HG03565 (cell line): Measurements from ENCODE around the gene CISD3.

Source experiments
- ATAC-seq: cut with Tn5 transposase; IDR thresholded peaks from one replicate; pipeline ENCODE4 v1.9.1; 2021; ENCODE audit warnings: mild to moderate bottlenecking, moderate library complexity; ENCODE audit not compliant: unreplicated experiment

The CISD3 gene

GRCh38 chr17:38729886-38730525 is at the start of gene CISD3:
CISD3 (plus strand) TSS chr17:38730341; CDS start chr17:38730359, 18 bp downstream.
- peak; percentile 51 for ATAC-seq

GRCh38 chr17:38681096-38681495 is 49.0 kb upstream of the CISD3 start:
- ATAC-seq = no peak

GRCh38 chr17:38685491-38685890 is 44.6 kb upstream of the CISD3 start:
- ATAC-seq = no peak

- ATAC-seq = no peak
These were observed 42.9 kb upstream of the CISD3 start for GRCh38 chr17:38687286-38687685.

- ATAC-seq = no peak
These were observed 39.8 kb upstream of the CISD3 start for GRCh38 chr17:38690386-38690785.

- ATAC-seq = no peak
These were observed 39.0 kb upstream of the CISD3 start for GRCh38 chr17:38691154-38691553.

GRCh38 chr17:38693700-38694329 is 36.3 kb upstream of the CISD3 start:
- no peak for ATAC-seq

GRCh38 chr17:38697061-38697820 is 32.9 kb upstream of the CISD3 start:
- no peak for ATAC-seq

- ATAC-seq = no peak
These were observed 31.4 kb upstream of the CISD3 start for GRCh38 chr17:38698760-38699159.

- peak; percentile 23 for ATAC-seq
These were observed 28.5 kb upstream of the CISD3 start for GRCh38 chr17:38701504-38702165.

GRCh38 chr17:38702166-38702915 is 27.8 kb upstream of the CISD3 start:
- ATAC-seq = peak; percentile 17

- ATAC-seq = no peak
These were observed 27.0 kb upstream of the CISD3 start for GRCh38 chr17:38702916-38703741.

- no peak for ATAC-seq
These were observed 26.2 kb upstream of the CISD3 start for GRCh38 chr17:38703742-38704605.

GRCh38 chr17:38704606-38705522 is 25.3 kb upstream of the CISD3 start, which contains the start of gene MLLT6:
MLLT6 (plus strand) TSS chr17:38705273; CDS start chr17:38705633, 360 bp downstream.
- ATAC-seq = no peak

GRCh38 chr17:38705523-38705802 is 24.7 kb upstream of the CISD3 start:
- ATAC-seq = no peak

GRCh38 chr17:38705803-38706504 is 24.2 kb upstream of the CISD3 start:
- ATAC-seq = no peak

GRCh38 chr17:38706505-38707216 is 23.5 kb upstream of the CISD3 start:
- ATAC-seq = no peak
